NT2/D1 (cell line): ENCODE measurements around the gene CD47.

Source experiments
- DNase-seq: peaks from one replicate; pipeline ENCODE4 v3.0.0-alpha.2; 2011; ENCODE audit warnings: low read depth, low spot score
- H3K27me3 ChIP-seq: 2 replicates; pipeline ENCODE4 v1.6.0; 2011; ENCODE audit warnings: mild to moderate bottlenecking; ENCODE audit not compliant: insufficient read length, insufficient read depth
- H3K36me3 ChIP-seq: 2 replicates; pipeline ENCODE4 v1.6.1; 2011; ENCODE audit warnings: mild to moderate bottlenecking, low read length, mixed read lengths; ENCODE audit not compliant: insufficient read depth, insufficient read length
- H3K4me1 ChIP-seq: 2 replicates; pipeline ENCODE4 v1.5.1; 2011; ENCODE audit not compliant: insufficient read depth, insufficient read length
- H3K4me3 ChIP-seq: 2 replicates; pipeline ENCODE4 v1.5.1; 2011; ENCODE audit warnings: low read depth; ENCODE audit not compliant: insufficient read length
- H3K9ac ChIP-seq: 2 replicates; pipeline ENCODE4 v1.6.0; 2011; ENCODE audit warnings: low read depth; ENCODE audit not compliant: insufficient read length
- H3K9me3 ChIP-seq: 2 replicates; pipeline ENCODE4 v1.5.1; 2011; ENCODE audit warnings: mild to moderate bottlenecking, low read length; ENCODE audit not compliant: insufficient read depth
- SUZ12 ChIP-seq: IDR thresholded peaks from 2 replicates; pipeline ENCODE4 v1.6.1; 2011; ENCODE audit not compliant: insufficient read length, insufficient read depth; ENCODE audit errors: extremely low read depth
- YY1 ChIP-seq: IDR thresholded peaks from 2 replicates; pipeline ENCODE4 v1.6.1; 2011; ENCODE audit not compliant: insufficient read length, insufficient read depth
- ZNF274 ChIP-seq: IDR thresholded peaks from 2 replicates; pipeline ENCODE4 v1.6.1; 2011; ENCODE audit warnings: mild to moderate bottlenecking, low read depth, low read length

The CD47 gene

GRCh38 chr3:108090701-108091497 lies at the start of gene CD47:
CD47 (minus strand) TSS chr3:108091031; CDS start chr3:108090908, 123 bp downstream.
- Histone ChIP-seq H3K36me3 (no peaks in the 10 kb centered on the region), H3K4me1 (no peaks in the 10 kb centered on the region), H3K4me3 (peak within 1 kb of the TSS; percentile 73), H3K9ac (peak within 1 kb of the TSS; percentile 85), H3K9me3 (peaks cover 6% of the 10 kb centered on the region; the same call in 1 of the 2 replicates), H3K27me3 (peaks cover 19% of the 10 kb centered on the region)
- TF ChIP-seq YY1 (no peak), ZNF274 (no peak), SUZ12 (no peak)
- DNase-seq = peak; percentile 58

- Histone ChIP-seq H3K9me3 (no peaks in the 10 kb centered on the region), H3K9ac (no peak overlapping the region), H3K27me3 (no peaks in the 10 kb centered on the region), H3K4me1 (no peaks in the 10 kb centered on the region), H3K36me3 (no peaks in the 10 kb centered on the region), H3K4me3 (no peak overlapping the region)
- TF ChIP-seq ZNF274 = no peak
- no peak for TF ChIP-seq SUZ12
- no peak for TF ChIP-seq YY1
- no peak for DNase-seq
Observed at GRCh38 chr3:108137460-108137814, 46.6 kb upstream of the CD47 start.

- no peak for DNase-seq
- Histone ChIP-seq H3K27me3 (no peaks in the 10 kb centered on the region), H3K4me3 (no peak overlapping the region), H3K36me3 (no peaks in the 10 kb centered on the region), H3K9me3 (no peaks in the 10 kb centered on the region), H3K4me1 (no peaks in the 10 kb centered on the region), H3K9ac (no peak overlapping the region)
- TF ChIP-seq ZNF274 = no peak
- TF ChIP-seq SUZ12 = no peak
Observed at GRCh38 chr3:108136561-108137459, 46.0 kb upstream of the CD47 start.

- TF ChIP-seq SUZ12 (no peak), YY1 (no peak), ZNF274 (no peak)
- no peaks in the 10 kb centered on the region for H3K9me3 ChIP-seq
- H3K4me3 ChIP-seq = no peak overlapping the region
- no peaks in the 10 kb centered on the region for H3K4me1 ChIP-seq
- no peaks in the 10 kb centered on the region for H3K36me3 ChIP-seq
- DNase-seq = no peak
- no peaks in the 10 kb centered on the region for H3K27me3 ChIP-seq
- no peak overlapping the region for H3K9ac ChIP-seq
Observed at GRCh38 chr3:108134555-108134880, 43.7 kb upstream of the CD47 start.

- no peak for TF ChIP-seq ZNF274
- no peak for TF ChIP-seq YY1
- TF ChIP-seq SUZ12 = no peak
- Histone ChIP-seq H3K4me1 (no peaks in the 10 kb centered on the region), H3K9me3 (no peaks in the 10 kb centered on the region), H3K27me3 (no peaks in the 10 kb centered on the region), H3K9ac (no peak overlapping the region), H3K36me3 (no peaks in the 10 kb centered on the region), H3K4me3 (no peak overlapping the region)
- no peak for DNase-seq
Observed at GRCh38 chr3:108133858-108134554, 43.2 kb upstream of the CD47 start.

- DNase-seq = no peak
- H3K9ac ChIP-seq = no peak overlapping the region
- H3K4me3 ChIP-seq = no peak overlapping the region
- no peaks in the 10 kb centered on the region for H3K9me3 ChIP-seq
- H3K36me3 ChIP-seq = no peaks in the 10 kb centered on the region
- no peaks in the 10 kb centered on the region for H3K4me1 ChIP-seq
- TF ChIP-seq YY1 = no peak
- no peak for TF ChIP-seq ZNF274
- no peak for TF ChIP-seq SUZ12
- no peaks in the 10 kb centered on the region for H3K27me3 ChIP-seq
Observed at GRCh38 chr3:108133048-108133369, 42.2 kb upstream of the CD47 start.
